ENCODE measurements around the gene ETS1.

GRCh38 chr11:128516886-128517285, 70.5 kb downstream of the ETS1 start:
- no peak for TF ChIP-seq CTCF (IDR thresholded peaks at IDR 0.05 in 8 of 11, conservative IDR thresholded peaks at IDR 0.05 in 3 of 11)
- TF ChIP-seq POLR2A (IDR thresholded peaks at IDR 0.05) = no peak
- TF ChIP-seq POLR2AphosphoS5 (IDR thresholded peaks at IDR 0.05) = peak in 1 of 3 donors; percentile 41
